Panc1 (cell line): ENCODE results near the gene APP. TPM values are rescaled to one million over a fixed set of nuclear protein-coding genes. Genes with fewer than 3 reads are reported as not detected.

Experiments
- ATAC-seq: fragments of 200-7000 bp; cut with Tn5 transposase; 2 replicates; pipeline ENCODE4 v1.9.1; 2020; ENCODE audit warnings: mild to moderate bottlenecking, moderate library complexity
- BruUV-seq: library from RNA; stranded (reverse); fragments of 400-500 nt; replicated peaks from 2 replicates; lab custom pipeline; 2021; lab: Mats Ljungman, UMichigan
- CTCF ChIA-PET: fragments of 300-600 bp; sonication (Branson Sonifier 250); formaldehyde crosslinking; loops from one replicate; lab custom pipeline; 2022; ENCODE audit warnings: antibody characterized with exemption; lab: Charles Lee
- POLR2A ChIA-PET: fragments of 300-600 bp; sonication (Branson Sonifier 250); formaldehyde crosslinking; loops from one replicate; lab custom pipeline; 2022; ENCODE audit warnings: antibody characterized with exemption; lab: Charles Lee
- DNase-seq: peaks from one replicate; pipeline ENCODE4 v3.0.0-alpha.2; 2010; ENCODE audit warnings: low read depth, low spot score
- H3K27ac ChIP-seq: 2 replicates; pipeline ENCODE4 v1.5.1; 2011; ENCODE audit warnings: mild to moderate bottlenecking, low read length, inconsistent platforms
- H3K27me3 ChIP-seq: fragments of 200-500 bp; sonication (Bioruptor generic); 2 replicates; pipeline ENCODE4 v1.6.0; 2014; ENCODE audit warnings: low read length, inconsistent platforms; ENCODE audit not compliant: control insufficient read depth, insufficient read depth
- H3K36me3 ChIP-seq: fragments of 200-500 bp; sonication (Bioruptor generic); 2 replicates; pipeline ENCODE4 v1.5.1; 2014; ENCODE audit warnings: inconsistent platforms, mild to moderate bottlenecking, low read length, moderate library complexity; ENCODE audit not compliant: control insufficient read depth, insufficient read depth
- H3K4me1 ChIP-seq: 2 replicates; pipeline ENCODE4 v1.5.1; 2011; ENCODE audit warnings: inconsistent platforms, mild to moderate bottlenecking, low read length, moderate library complexity; ENCODE audit not compliant: control insufficient read depth, insufficient read depth
- H3K4me3 ChIP-seq, 2 experiments: 2 replicates each; pipeline ENCODE4 v1.5.1; 2011 to 2012; ENCODE audit warnings: low read depth in 2 of 2, low read length in 2 of 2, mild to moderate bottlenecking in 2 of 2, inconsistent platforms in 1 of 2, moderate library complexity in 1 of 2
- H3K9me3 ChIP-seq: fragments of 200-500 bp; sonication (Bioruptor generic); 2 replicates; pipeline ENCODE4 v1.5.1; 2014; ENCODE audit warnings: low read depth, mild to moderate bottlenecking, inconsistent platforms, low read length, moderate library complexity; ENCODE audit not compliant: control insufficient read depth, insufficient read depth
- CTCF ChIP-seq: fragments of 450-650 bp; IDR thresholded peaks from 2 replicates; pipeline ENCODE4 v1.5.1; 2017; ENCODE audit warnings: mild to moderate bottlenecking
- POLR2AphosphoS5 ChIP-seq: IDR thresholded peaks from 2 replicates; pipeline ENCODE4 v1.6.1; 2012; ENCODE audit warnings: mild to moderate bottlenecking, low read depth, low read length, moderate library complexity
- SIN3A ChIP-seq: IDR thresholded peaks from 2 replicates; pipeline ENCODE4 v1.6.1; 2012; ENCODE audit warnings: low read depth, mild to moderate bottlenecking, low read length, moderate library complexity, borderline replicate concordance; ENCODE audit not compliant: insufficient read depth
- TCF7L2 ChIP-seq: IDR thresholded peaks from 2 replicates; pipeline ENCODE4 v1.6.1; 2011; ENCODE audit warnings: mild to moderate bottlenecking, low read depth, low read length, inconsistent platforms
- in situ Hi-C: cut with HindIII; loops from 2 replicates; pipeline ENCODE4 v1.10.0; 2016; ENCODE audit warnings: low sequenced_read_pairs, low pct_unique_long_range_greater_than_20kb
- intact Hi-C: fragments of 100-400 bp; cut with micrococcal nuclease; formaldehyde crosslinking; loops from one replicate; pipeline ENCODE4 v1.10.0; 2022; ENCODE audit not compliant: unreplicated experiment
- total RNA-seq: library from RNA; stranded (reverse); gene quantifications from one replicate; pipeline ENCODE4 v1.2.1, GENCODE V29; 2021; ENCODE audit not compliant: unreplicated experiment
- TF ChIP-seq, protein P1 (sequence below), 2 experiments: IDR thresholded peaks; 2 replicates each; pipeline ENCODE4 v1.6.1; 2011 to 2012; ENCODE audit warnings: low read depth in 2 of 2, control low read depth in 1 of 2, low read length in 1 of 2, mild to moderate bottlenecking in 1 of 2, moderate library complexity in 1 of 2; ENCODE audit not compliant: insufficient read depth in 1 of 2

Gene APP
- total RNA-seq, 1 experiment from 2014 or later = 542 TPM

DNA sequence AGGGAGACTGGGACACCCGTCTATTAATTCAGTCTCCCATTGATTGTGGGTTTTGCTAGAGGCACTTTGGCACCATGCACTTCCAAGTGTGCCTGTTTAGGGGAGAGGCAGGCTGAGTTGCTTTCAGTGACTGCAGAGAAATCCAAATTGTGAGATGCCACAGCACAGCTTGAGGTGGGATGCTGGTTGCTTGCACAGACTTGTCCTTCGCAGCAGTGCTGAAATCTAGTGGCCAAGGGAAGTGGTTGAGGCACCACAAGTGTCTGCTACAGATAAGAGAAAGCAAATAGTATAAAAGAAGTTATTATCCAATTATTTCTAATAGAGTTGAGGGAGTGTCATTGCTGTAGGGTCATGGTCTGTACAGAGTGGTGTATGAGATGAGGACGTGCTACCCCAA, 40.0 kb upstream of the APP start:
- no peak overlapping the region for H3K27ac ChIP-seq
- H3K9me3 ChIP-seq = no peaks in the 10 kb centered on the region
- ChIA-PET POLR2A (no interaction called here), CTCF (no interaction called here)
- in situ Hi-C loops (no loop called here), intact Hi-C loops (no loop called here)
- H3K27me3 ChIP-seq = no peaks in the 10 kb centered on the region
- DNase-seq (no peak), ATAC-seq (no peak)
- no peak overlapping the region for H3K4me3 ChIP-seq
- BruUV-seq = no TSS peak
- H3K4me1 ChIP-seq = no peaks in the 10 kb centered on the region
- no peak for TF ChIP-seq SIN3A
- no peak for TF ChIP-seq CTCF
- H3K36me3 ChIP-seq = no peaks in the 10 kb centered on the region

- ChIA-PET POLR2A (no interaction called here), CTCF (no interaction called here)
- Histone ChIP-seq H3K36me3 (no peaks in the 10 kb centered on the region), H3K4me3 (no peak overlapping the region), H3K4me1 (no peaks in the 10 kb centered on the region), H3K27me3 (no peaks in the 10 kb centered on the region), H3K9me3 (no peaks in the 10 kb centered on the region), H3K27ac (no peak overlapping the region)
- BruUV-seq = no TSS peak
- intact Hi-C loops = no loop called here
- ATAC-seq (no peak), DNase-seq (no peak)
- in situ Hi-C loops = no loop called here
- TF ChIP-seq POLR2AphosphoS5 (no peak), CTCF (no peak), TCF7L2 (no peak), SIN3A (no peak)
- TF ChIP-seq, protein P1, sequence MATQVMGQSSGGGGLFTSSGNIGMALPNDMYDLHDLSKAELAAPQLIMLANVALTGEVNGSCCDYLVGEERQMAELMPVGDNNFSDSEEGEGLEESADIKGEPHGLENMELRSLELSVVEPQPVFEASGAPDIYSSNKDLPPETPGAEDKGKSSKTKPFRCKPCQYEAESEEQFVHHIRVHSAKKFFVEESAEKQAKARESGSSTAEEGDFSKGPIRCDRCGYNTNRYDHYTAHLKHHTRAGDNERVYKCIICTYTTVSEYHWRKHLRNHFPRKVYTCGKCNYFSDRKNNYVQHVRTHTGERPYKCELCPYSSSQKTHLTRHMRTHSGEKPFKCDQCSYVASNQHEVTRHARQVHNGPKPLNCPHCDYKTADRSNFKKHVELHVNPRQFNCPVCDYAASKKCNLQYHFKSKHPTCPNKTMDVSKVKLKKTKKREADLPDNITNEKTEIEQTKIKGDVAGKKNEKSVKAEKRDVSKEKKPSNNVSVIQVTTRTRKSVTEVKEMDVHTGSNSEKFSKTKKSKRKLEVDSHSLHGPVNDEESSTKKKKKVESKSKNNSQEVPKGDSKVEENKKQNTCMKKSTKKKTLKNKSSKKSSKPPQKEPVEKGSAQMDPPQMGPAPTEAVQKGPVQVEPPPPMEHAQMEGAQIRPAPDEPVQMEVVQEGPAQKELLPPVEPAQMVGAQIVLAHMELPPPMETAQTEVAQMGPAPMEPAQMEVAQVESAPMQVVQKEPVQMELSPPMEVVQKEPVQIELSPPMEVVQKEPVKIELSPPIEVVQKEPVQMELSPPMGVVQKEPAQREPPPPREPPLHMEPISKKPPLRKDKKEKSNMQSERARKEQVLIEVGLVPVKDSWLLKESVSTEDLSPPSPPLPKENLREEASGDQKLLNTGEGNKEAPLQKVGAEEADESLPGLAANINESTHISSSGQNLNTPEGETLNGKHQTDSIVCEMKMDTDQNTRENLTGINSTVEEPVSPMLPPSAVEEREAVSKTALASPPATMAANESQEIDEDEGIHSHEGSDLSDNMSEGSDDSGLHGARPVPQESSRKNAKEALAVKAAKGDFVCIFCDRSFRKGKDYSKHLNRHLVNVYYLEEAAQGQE (IDR thresholded peaks at IDR 0.05; ENCODE audit: insufficient read depth in 1 of 2, low read depth in 2 of 2, low read length in 1 of 2) = no peak
These were observed 36.5 kb upstream of the APP start for GRCh38 chr21:26207021-26207420.
